NOMO-1 treated with dmso at 0.1 percent for 144 hours (cell line): ENCODE measurements around the gene TAF7.
A peak's percentile ranks its signal among the peaks of the same experiment; 100 is the strongest.
"Not testable (repeated sequence)": the region's sequence is repeated elsewhere in the genome, so short reads cannot be mapped to it uniquely, and the experiment has no call there.

ENCODE experiments used
- DNase-seq: peaks from one replicate; lab custom pipeline; 2025; ENCODE audit not compliant: unreplicated experiment; lab: John Stamatoyannopoulos, UW

Gene TAF7

GRCh38 chr5:141340781-141341354, 20.3 kb upstream of the TAF7 start:
- not testable (repeated sequence) for DNase-seq

GRCh38 chr5:141338538-141339306, 18.1 kb upstream of the TAF7 start, which contains the start of gene PCDHGA2:
Gene PCDHGA2 (plus strand): TSS chr5:141338760.
- DNase-seq: no peak

DNA sequence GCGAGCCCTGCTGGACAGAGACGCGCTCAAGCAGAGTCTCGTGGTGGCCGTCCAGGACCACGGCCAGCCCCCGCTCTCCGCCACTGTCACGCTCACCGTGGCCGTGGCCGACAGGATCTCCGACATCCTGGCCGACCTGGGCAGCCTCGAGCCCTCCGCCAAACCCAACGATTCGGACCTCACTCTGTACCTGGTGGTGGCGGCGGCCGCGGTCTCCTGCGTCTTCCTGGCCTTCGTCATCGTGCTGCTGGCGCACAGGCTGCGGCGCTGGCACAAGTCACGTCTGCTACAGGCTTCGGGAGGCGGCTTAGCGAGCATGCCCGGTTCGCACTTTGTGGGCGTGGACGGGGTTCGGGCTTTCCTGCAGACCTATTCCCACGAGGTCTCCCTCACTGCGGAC, 12.0 kb upstream of the TAF7 start:
- DNase-seq: not testable (repeated sequence)

GRCh38 chr5:141330299-141331080, 9.9 kb upstream of the TAF7 start, which contains the start of gene PCDHGA1:
Gene PCDHGA1 (plus strand): TSS chr5:141330514.
- DNase-seq: no peak

DNA sequence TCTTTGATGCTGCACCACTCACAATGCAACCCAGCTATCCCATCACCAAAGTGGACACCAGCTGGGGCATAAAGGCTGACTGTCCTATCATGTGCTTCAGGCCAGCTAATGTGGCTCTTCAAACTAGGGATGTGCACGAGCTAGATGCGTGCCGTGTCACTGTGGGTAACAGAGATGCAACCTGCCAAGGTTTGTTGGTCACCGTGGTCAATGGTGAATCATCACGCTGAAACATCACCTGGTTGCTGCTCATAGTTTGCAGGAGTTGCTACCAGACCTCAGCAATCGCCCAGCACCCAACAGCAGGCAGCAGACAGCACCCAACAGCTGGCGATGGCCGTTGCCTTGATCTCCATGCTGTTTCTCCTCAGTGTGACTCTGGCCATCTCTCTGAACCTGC, 7.6 kb upstream of the TAF7 start:
- DNase-seq: no peak

GRCh38 chr5:141326088-141326854, 5.7 kb upstream of the TAF7 start:
- DNase-seq: peak; percentile 8

DNA sequence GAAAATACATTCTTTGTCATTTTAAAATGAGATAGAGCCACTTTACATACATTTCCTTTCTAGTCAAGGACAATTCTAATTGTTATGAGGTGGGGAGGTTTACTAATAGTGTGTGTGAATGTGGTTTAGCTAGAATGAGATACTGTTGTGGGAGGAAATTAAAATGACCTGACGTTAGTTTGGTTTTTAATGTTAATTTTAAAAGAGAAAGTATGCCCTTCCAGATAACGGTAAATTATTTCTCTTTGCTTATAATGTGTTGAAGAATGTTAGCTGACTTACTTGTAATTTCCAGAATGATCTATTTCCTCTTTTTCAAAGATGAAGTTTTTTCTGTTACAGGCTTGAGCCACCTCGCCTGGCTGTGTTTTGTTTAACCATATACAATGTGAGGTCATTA, 1.7 kb upstream of the TAF7 start:
- DNase-seq: no peak

GRCh38 chr5:141319699-141320098, 885 bp downstream of the TAF7 start:
- DNase-seq: no peak

DNA sequence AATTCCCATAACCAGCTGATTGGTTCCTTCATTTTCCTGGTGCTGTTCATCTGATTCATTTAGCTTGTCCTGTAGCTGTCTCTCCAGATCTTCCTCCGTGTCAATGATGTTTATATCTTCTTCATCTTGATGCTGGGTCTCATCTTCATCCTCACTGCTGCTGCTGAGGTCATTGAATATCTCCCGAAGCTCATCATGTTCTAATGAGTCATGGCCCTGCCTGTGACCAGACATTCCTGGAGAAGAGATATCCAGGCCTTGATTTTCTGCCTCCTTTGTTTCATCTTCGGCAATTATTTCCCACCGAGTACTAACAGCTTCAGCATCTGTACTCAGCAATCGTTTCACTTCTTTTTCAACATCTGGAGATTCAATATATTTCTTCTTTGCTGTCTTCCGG, 1.4 kb downstream of the TAF7 start:
- no peak for DNase-seq

GRCh38 chr5:141316963-141317362, 3.6 kb downstream of the TAF7 start:
- not testable (repeated sequence) for DNase-seq

GRCh38 chr5:141313711-141314110, 6.9 kb downstream of the TAF7 start:
- DNase-seq: no peak

GRCh38 chr5:141306630-141307029, 14.0 kb downstream of the TAF7 start:
- DNase-seq: no peak

DNA sequence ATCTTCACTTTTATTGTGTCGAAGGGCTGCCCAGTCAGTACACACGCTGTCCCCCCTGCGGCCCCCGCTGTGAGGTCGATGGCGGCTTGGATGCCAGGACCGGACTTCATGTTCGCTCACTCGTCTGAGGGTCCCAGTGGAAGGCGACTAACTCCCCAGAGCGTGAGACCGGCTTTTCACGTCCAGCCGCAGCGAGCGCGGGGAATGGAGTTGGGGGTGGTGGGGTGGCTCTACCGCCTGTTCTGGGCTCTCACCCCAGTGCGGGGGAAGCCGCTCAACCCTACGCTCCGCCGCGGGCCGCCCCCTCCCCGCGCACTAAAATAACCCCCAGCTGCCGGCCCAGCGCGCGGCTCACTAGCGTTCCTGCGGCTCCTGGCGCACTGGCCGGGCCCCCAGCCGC, 16.8 kb downstream of the TAF7 start, which contains the start of gene SLC25A2:
Gene SLC25A2 (minus strand): TSS at position 294 of the 400 bp plus-strand sequence. CDS start 184 bp downstream, at position 110.
- DNase-seq: no peak

- no peak for DNase-seq
These were observed 22.2 kb downstream of the TAF7 start for GRCh38 chr5:141298376-141298775.

DNA sequence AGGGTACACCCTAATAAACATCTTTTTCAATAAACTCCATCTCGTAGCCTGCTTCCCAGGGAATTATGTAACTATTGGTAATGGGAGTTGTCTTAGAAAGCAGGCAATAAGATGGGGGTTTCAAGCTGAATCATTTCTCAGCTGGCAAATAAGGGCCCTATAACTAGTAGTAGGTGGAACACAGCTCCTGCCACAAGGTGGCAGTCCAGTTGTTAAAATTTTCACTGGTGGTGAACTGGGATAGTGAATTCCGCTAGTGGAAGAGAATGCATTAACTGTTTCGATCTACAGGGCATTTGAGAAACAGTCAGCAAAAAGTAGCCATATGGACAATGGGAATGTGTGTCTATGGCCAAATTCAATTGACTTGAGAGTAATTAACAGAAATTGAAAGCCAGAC, 47.7 kb downstream of the TAF7 start:
- no peak for DNase-seq

GRCh38 chr5:141269195-141269594, 51.4 kb downstream of the TAF7 start:
- no peak for DNase-seq
